Neural crest cell (in vitro differentiated cells): Measurements from ENCODE around the gene MED23. TPM values are rescaled to one million over a fixed set of nuclear protein-coding genes. Genes with fewer than 3 reads are reported as not detected.

Experiments
- DNase-seq: peaks from one replicate; pipeline ENCODE4 v3.0.0; 2021; ENCODE audit warnings: low read depth, mixed read lengths, low spot score
- H3K27ac Mint-ChIP-seq: one replicate; pipeline ENCODE4 v1.8.0; 2021; ENCODE audit warnings: mild to moderate bottlenecking, mixed read lengths; ENCODE audit not compliant: unreplicated experiment
- H3K27me3 Mint-ChIP-seq: 2 replicates; pipeline ENCODE4 v1.8.0; 2021; ENCODE audit warnings: low read depth, mild to moderate bottlenecking, mixed read lengths
- H3K36me3 Mint-ChIP-seq: 2 replicates; pipeline ENCODE4 v1.8.0; 2021; ENCODE audit warnings: low read depth, mild to moderate bottlenecking, mixed read lengths
- H3K4me1 Mint-ChIP-seq: 2 replicates; pipeline ENCODE4 v1.8.0; 2021; ENCODE audit warnings: mixed read lengths
- H3K4me3 Mint-ChIP-seq: one replicate; pipeline ENCODE4 v1.8.0; 2021; ENCODE audit warnings: mild to moderate bottlenecking, mixed read lengths
- H3K9me3 Mint-ChIP-seq: 2 replicates; pipeline ENCODE4 v1.8.0; 2021; ENCODE audit warnings: mixed read lengths
- total RNA-seq: library from RNA; stranded (reverse); gene quantifications from 2 replicates; pipeline ENCODE4 v1.2.1, GENCODE V29; 2021
- TF ChIP-seq, protein P1 (sequence below): fragments of 200-600 bp; sonication (generic); conservative IDR thresholded peaks from 2 replicates; pipeline ENCODE4 v1.5.0; 2021; ENCODE audit warnings: antibody characterized with exemption, mild to moderate bottlenecking

The MED23 gene
- total RNA-seq, 1 donor from 2014 or later = 30.0 TPM

DNA sequence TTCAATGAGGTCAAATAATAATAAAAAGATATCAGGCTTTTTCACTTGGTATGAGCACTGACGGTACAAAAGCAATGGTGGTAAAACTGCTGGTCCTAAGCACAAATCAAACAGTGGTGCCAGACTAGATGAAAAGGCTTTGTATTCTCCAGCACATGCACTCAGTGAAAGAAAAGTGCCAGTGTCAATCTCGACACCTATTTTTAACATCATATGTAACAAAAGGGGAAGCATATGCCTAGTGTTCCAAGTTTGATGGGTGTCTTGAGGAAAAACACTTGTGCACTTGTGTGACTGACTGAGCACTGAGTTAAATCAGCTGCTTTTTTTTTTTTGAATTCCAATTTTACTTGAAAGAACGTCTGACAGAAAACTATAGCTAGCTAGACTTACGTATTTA, 27.3 kb downstream of the MED23 start:
- H3K9me3 Mint-ChIP-seq = no peaks in the 10 kb centered on the region
- no peaks in the 10 kb centered on the region for H3K27me3 Mint-ChIP-seq
- no peak overlapping the region for H3K27ac Mint-ChIP-seq
- peaks cover 2% of the 10 kb centered on the region for H3K36me3 Mint-ChIP-seq
- H3K4me3 Mint-ChIP-seq = no peak overlapping the region
- TF ChIP-seq, protein P1, sequence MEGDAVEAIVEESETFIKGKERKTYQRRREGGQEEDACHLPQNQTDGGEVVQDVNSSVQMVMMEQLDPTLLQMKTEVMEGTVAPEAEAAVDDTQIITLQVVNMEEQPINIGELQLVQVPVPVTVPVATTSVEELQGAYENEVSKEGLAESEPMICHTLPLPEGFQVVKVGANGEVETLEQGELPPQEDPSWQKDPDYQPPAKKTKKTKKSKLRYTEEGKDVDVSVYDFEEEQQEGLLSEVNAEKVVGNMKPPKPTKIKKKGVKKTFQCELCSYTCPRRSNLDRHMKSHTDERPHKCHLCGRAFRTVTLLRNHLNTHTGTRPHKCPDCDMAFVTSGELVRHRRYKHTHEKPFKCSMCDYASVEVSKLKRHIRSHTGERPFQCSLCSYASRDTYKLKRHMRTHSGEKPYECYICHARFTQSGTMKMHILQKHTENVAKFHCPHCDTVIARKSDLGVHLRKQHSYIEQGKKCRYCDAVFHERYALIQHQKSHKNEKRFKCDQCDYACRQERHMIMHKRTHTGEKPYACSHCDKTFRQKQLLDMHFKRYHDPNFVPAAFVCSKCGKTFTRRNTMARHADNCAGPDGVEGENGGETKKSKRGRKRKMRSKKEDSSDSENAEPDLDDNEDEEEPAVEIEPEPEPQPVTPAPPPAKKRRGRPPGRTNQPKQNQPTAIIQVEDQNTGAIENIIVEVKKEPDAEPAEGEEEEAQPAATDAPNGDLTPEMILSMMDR = no peak
- H3K4me1 Mint-ChIP-seq = no peaks in the 10 kb centered on the region
- no peak for DNase-seq

GRCh38 chr6:131597446-131597845, 30.6 kb downstream of the MED23 start:
- H3K27ac Mint-ChIP-seq = no peak overlapping the region
- no peaks in the 10 kb centered on the region for H3K9me3 Mint-ChIP-seq
- TF ChIP-seq, protein P1 = peak; percentile 59
- H3K4me3 Mint-ChIP-seq = no peak overlapping the region
- peaks cover 3% of the 10 kb centered on the region for H3K36me3 Mint-ChIP-seq
- H3K4me1 Mint-ChIP-seq = peaks cover 5% of the 10 kb centered on the region
- DNase-seq = no peak
- no peaks in the 10 kb centered on the region for H3K27me3 Mint-ChIP-seq

- H3K36me3 Mint-ChIP-seq = peaks cover 9% of the 10 kb centered on the region
- no peak overlapping the region for H3K27ac Mint-ChIP-seq
- no peaks in the 10 kb centered on the region for H3K27me3 Mint-ChIP-seq
- H3K9me3 Mint-ChIP-seq = no peaks in the 10 kb centered on the region
- peaks cover 5% of the 10 kb centered on the region for H3K4me1 Mint-ChIP-seq
- TF ChIP-seq, protein P1 = no peak
- DNase-seq = no peak
- H3K4me3 Mint-ChIP-seq = no peak overlapping the region
Observed at GRCh38 chr6:131594074-131594473, 34.0 kb downstream of the MED23 start.

DNA sequence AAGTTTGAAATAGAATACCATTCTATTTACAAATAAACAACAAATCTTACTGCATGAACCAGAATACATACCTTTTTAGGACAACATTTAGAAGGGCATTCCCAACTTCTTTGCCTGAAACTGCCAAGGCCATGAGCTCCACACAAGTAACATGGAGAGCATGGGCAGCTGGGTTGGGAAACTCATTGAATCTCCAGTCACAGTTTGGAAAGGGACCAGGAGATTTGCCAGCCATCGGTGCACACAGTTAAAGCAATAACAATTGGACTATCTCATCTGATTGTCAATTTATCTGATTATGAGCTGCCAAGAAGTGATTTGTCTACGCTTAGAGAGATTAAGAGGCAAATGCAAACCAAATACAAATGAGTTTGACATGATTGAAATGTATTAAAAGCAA, 35.1 kb downstream of the MED23 start:
- Mint-ChIP-seq H3K36me3 (peaks cover 12% of the 10 kb centered on the region), H3K9me3 (no peaks in the 10 kb centered on the region), H3K4me3 (no peak overlapping the region), H3K27me3 (no peaks in the 10 kb centered on the region), H3K27ac (no peak overlapping the region), H3K4me1 (peaks cover 5% of the 10 kb centered on the region)
- no peak for DNase-seq
- TF ChIP-seq, protein P1 = no peak

DNA sequence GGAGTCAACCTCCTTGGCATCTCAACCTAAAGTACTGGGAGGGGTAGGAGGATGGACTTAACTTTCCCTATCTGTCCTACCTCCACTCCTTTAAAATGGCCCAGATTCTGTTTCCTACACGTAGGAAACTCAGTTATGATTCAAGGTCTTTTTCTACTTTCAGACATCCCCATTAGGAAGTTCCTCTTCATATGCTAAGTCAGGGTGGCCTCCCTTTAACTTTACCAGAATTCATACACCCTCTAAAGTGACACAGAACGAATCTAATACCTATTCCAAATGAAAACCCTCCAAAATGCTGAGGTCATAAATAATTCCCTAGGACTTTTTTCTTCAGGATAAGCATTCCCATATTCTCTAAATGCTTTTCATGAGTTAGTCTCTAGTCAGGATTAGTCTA, 39.4 kb downstream of the MED23 start:
- no peak for DNase-seq
- peaks cover 13% of the 10 kb centered on the region for H3K36me3 Mint-ChIP-seq
- H3K4me3 Mint-ChIP-seq = no peak overlapping the region
- TF ChIP-seq, protein P1 = no peak
- H3K9me3 Mint-ChIP-seq = no peaks in the 10 kb centered on the region
- H3K27me3 Mint-ChIP-seq = no peaks in the 10 kb centered on the region
- H3K4me1 Mint-ChIP-seq = no peaks in the 10 kb centered on the region
- no peak overlapping the region for H3K27ac Mint-ChIP-seq

GRCh38 chr6:131587909-131588308, 40.1 kb downstream of the MED23 start:
- Mint-ChIP-seq H3K4me1 (no peaks in the 10 kb centered on the region), H3K36me3 (peaks cover 13% of the 10 kb centered on the region), H3K9me3 (no peaks in the 10 kb centered on the region), H3K27me3 (no peaks in the 10 kb centered on the region), H3K27ac (no peak overlapping the region), H3K4me3 (no peak overlapping the region)
- TF ChIP-seq, protein P1 = no peak
- DNase-seq = no peak
